AG04449 (cell line): ENCODE results near the gene ANKRD13D.

Source experiments
- CTCF ChIA-PET: fragments of 350-600 bp; formaldehyde crosslinking; extraction: SDS; loops from one replicate; lab custom pipeline; 2021; ENCODE audit warnings: antibody characterized with exemption; lab: Yijun Ruan, JAX
- POLR2A ChIA-PET: fragments of 400-600, 350-600 bp; formaldehyde crosslinking; extraction: SDS; loops from one replicate; lab custom pipeline; 2020; ENCODE audit warnings: antibody characterized with exemption, inconsistent platforms; lab: Yijun Ruan, JAX
- DNase-seq: peaks from one replicate; pipeline ENCODE4 v3.0.0-alpha.2; 2010; ENCODE audit warnings: low read depth, low spot score
- H3K4me3 ChIP-seq: 2 replicates; pipeline ENCODE4 v1.5.1; 2011; ENCODE audit warnings: low read depth, mild to moderate bottlenecking, control low read depth, low read length
- CTCF ChIP-seq: IDR thresholded peaks from one replicate; pipeline ENCODE4 v1.5.1; 2011; ENCODE audit warnings: mild to moderate bottlenecking, moderate library complexity, low read length, control low read depth, inconsistent platforms; ENCODE audit not compliant: insufficient read depth; ENCODE audit errors: missing control alignments

Gene ANKRD13D

GRCh38 chr11:67267188-67268080 lies 21.7 kb upstream of the ANKRD13D start:
- peak overlapping the region; percentile 80 for H3K4me3 ChIP-seq
- DNase-seq, result no peak
- ChIA-PET POLR2A (no interaction called here), CTCF (interaction anchor here (0.6 to 11.9 kb wide), 26 partner anchors 9 to 213 kb away, joined by 3 to 295 read pairs (median 4); partner anchors contain the start of genes ANKRD13D and SSH3)
- TF ChIP-seq CTCF, result no peak

GRCh38 chr11:67268081-67268961 lies 20.8 kb upstream of the ANKRD13D start:
- CTCF ChIA-PET, result interaction anchor here (0.6 to 11.9 kb wide), 10 partner anchors 9 to 119 kb away, joined by 3 to 295 read pairs (median 6); partner anchors contain the start of gene SSH3
- TF ChIP-seq CTCF, result no peak
- peak overlapping the region; percentile 80 for H3K4me3 ChIP-seq
- POLR2A ChIA-PET, result no interaction called here
- DNase-seq, result no peak

- POLR2A ChIA-PET, result no interaction called here
- H3K4me3 ChIP-seq, result no peak overlapping the region; the same call in 1 of the 2 replicates
- CTCF ChIA-PET, result interaction anchor here (0.6 to 11.9 kb wide), 5 partner anchors 14 to 186 kb away, joined by 3 to 295 read pairs (median 8); no protein-coding TSS in a partner anchor
- no peak for DNase-seq
- no peak for TF ChIP-seq CTCF
Measured at GRCh38 chr11:67268962-67269268, 20.2 kb upstream of the ANKRD13D start.

GRCh38 chr11:67269401-67270255 lies 19.5 kb upstream of the ANKRD13D start:
- ChIA-PET POLR2A (no interaction called here), CTCF (interaction anchor here (0.6 to 11.9 kb wide), 9 partner anchors 7 to 187 kb away, joined by 3 to 295 read pairs (median 4); no protein-coding TSS in a partner anchor)
- H3K4me3 ChIP-seq, result peak overlapping the region; percentile 20
- DNase-seq, result no peak
- TF ChIP-seq CTCF, result no peak

GRCh38 chr11:67270256-67271204 lies 18.6 kb upstream of the ANKRD13D start:
- H3K4me3 ChIP-seq, result peak overlapping the region; percentile 20
- no peak for TF ChIP-seq CTCF
- no peak for DNase-seq
- ChIA-PET CTCF (interaction anchor here (0.8 to 11.9 kb wide), 8 partner anchors 8 to 113 kb away, joined by 3 to 295 read pairs (median 6); no protein-coding TSS in a partner anchor), POLR2A (no interaction called here)
